ENCODE results near the gene HLCS. TPM values are rescaled to one million over a fixed set of nuclear protein-coding genes. Genes with fewer than 3 reads are reported as not detected.

HLCS gene
- total and polyA plus RNA-seq, 2 of the 4 experiments (the other 2 are of a cell fraction): 10.6 to 21.0 TPM

- in situ Hi-C loops (cut with MboI; ENCODE audit: low sequenced_read_pairs): no loop called here
- CTCF ChIA-PET: no interaction called here
These were observed 62.3 kb downstream of the HLCS start for GRCh38 chr21:36904093-36904666.

More at GRCh38 chr21:36904093-36904666, 62.3 kb downstream of the HLCS start:
- no TSS peak for BruUV-seq (replicated peaks)
- dilution Hi-C loops (cut with HindIII; ENCODE audit: low sequenced_read_pairs, unreplicated experiment) (no loop called here), intact Hi-C loops (cut with micrococcal nuclease) (loop anchor here (5.0 kb wide), 1 partner anchor 37 kb away; no protein-coding TSS in a partner anchor)
- POLR2A ChIA-PET (ENCODE audit: unreplicated experiment): no interaction called here
- TF ChIP-seq NFE2L2 (IDR thresholded peaks at IDR 0.05; ENCODE audit: low read depth, low read length) (no peak), CTCF (conservative IDR thresholded peaks at IDR 0.05; ENCODE audit: low read depth, low read length) (no peak), FOS (IDR thresholded peaks at IDR 0.05; ENCODE audit: low read depth, low read length) (no peak), CHD1 (IDR thresholded peaks at IDR 0.05; ENCODE audit: low read depth, low read length) (no peak), MAFK (IDR thresholded peaks at IDR 0.05; ENCODE audit: low read depth, low read length) (no peak), RFX5 (IDR thresholded peaks at IDR 0.05; ENCODE audit: low read depth, low read length) (no peak), BHLHE40 (IDR thresholded peaks at IDR 0.05; ENCODE audit: low read depth, low read length) (no peak), RCOR1 (IDR thresholded peaks at IDR 0.05; ENCODE audit: insufficient replicate concordance, low read length) (no peak), MAZ (IDR thresholded peaks at IDR 0.05; ENCODE audit: borderline replicate concordance, low read depth, low read length) (no peak), ELK1 (IDR thresholded peaks at IDR 0.05; ENCODE audit: borderline replicate concordance, low read depth, low read length) (no peak), SMC3 (IDR thresholded peaks at IDR 0.05; ENCODE audit: low read depth, low read length) (no peak), MXI1 (IDR thresholded peaks at IDR 0.05; ENCODE audit: borderline replicate concordance, low read depth, low read length) (no peak), POLR2A (IDR thresholded peaks at IDR 0.05; ENCODE audit: low read depth, low read length) (no peak)
- no peak overlapping the region for H3K56ac ChIP-seq (ENCODE audit: extremely low read depth, insufficient read depth, low read length)
- no peak for DNase-seq
- H3K9me1 ChIP-seq (ENCODE audit: insufficient read depth, low read length): peaks cover 11% of the 10 kb centered on the region
- no peak overlapping the region for H2AK9ac ChIP-seq (replicated peaks; ENCODE audit: low read depth, low read length, poor library complexity)
- no peak overlapping the region for H3K4ac ChIP-seq (ENCODE audit: low read depth, low read length)
- H2BK20ac ChIP-seq (ENCODE audit: low read depth, low read length): no peak overlapping the region
- ATAC-seq (ENCODE audit: low read depth): no peak
- no peak overlapping the region for H3K9ac ChIP-seq (ENCODE audit: low read depth, low read length)
- peaks cover 5% of the 10 kb centered on the region; the same call in 1 of the 2 replicates for H3K4me1 ChIP-seq (ENCODE audit: control insufficient read depth, insufficient read depth, low read length)
- H2AFZ ChIP-seq (replicated peaks; ENCODE audit: low read length, poor library complexity): no peak overlapping the region
- H3K27me3 ChIP-seq (ENCODE audit: control insufficient read depth, insufficient read depth, low read length): no peaks in the 10 kb centered on the region
- no peak overlapping the region for H2BK5ac ChIP-seq (ENCODE audit: low read depth, low read length, poor library complexity, severe bottlenecking)
- no peak overlapping the region for H3K4me3 ChIP-seq (ENCODE audit: insufficient read depth, low read depth, low read length)
- H2BK15ac ChIP-seq (ENCODE audit: low read depth, low read length): no peak overlapping the region
- no peak overlapping the region for H2BK120ac ChIP-seq (ENCODE audit: low read depth, low read length)
- no peak overlapping the region for H4K5ac ChIP-seq (ENCODE audit: low read depth, low read length)
- no peak overlapping the region for H4K91ac ChIP-seq (ENCODE audit: insufficient read depth, low read depth, low read length)
- H3K4me2 ChIP-seq (ENCODE audit: low read depth, low read length): no peak overlapping the region
- 60% methylated on average over 1 of the region's 3 CpGs; no CpG with 5 or more reads in 1 of the 2 experiments for WGBS, 2 experiments (ENCODE audit: extremely low coverage in 2 of 2, insufficient read length in 1 of 2)
- no peaks in the 10 kb centered on the region for H3K36me3 ChIP-seq (ENCODE audit: control insufficient read depth, insufficient read depth, low read length)
- no peak overlapping the region for H3K18ac ChIP-seq (ENCODE audit: low read depth, low read length)
- H4K8ac ChIP-seq (ENCODE audit: low read depth in 2 of 2, low read length in 2 of 2): no peak overlapping the region
- no peaks in the 10 kb centered on the region for H3K9me3 ChIP-seq (ENCODE audit: control insufficient read depth, insufficient read depth, low read length)
- H2AK5ac ChIP-seq (ENCODE audit: low read depth, low read length): no peak overlapping the region
- H3K27ac ChIP-seq (ENCODE audit: insufficient read depth, low read length): no peak overlapping the region
- H4K20me1 ChIP-seq (ENCODE audit: insufficient read depth, low read length): 0 out of 2 replicates have a peak, but pooled peaks cover 3% of the 10 kb centered on the region
- no peak overlapping the region for H3K14ac ChIP-seq (replicated peaks; ENCODE audit: low read depth, low read length)
- no peak overlapping the region for H3K23ac ChIP-seq (ENCODE audit: low read depth, low read length)
- peaks cover 13 to 26% of the 10 kb centered on the region in 2 experiments for H3K79me1 ChIP-seq (ENCODE audit: low read depth in 1 of 2, low read length in 2 of 2)

Measured in IMR-90 (cell line).